Suprapubic skin (tissue), 4 donors: Measurements from ENCODE around the gene EHBP1L1. TPM values are rescaled to one million over a fixed set of nuclear protein-coding genes. Genes with fewer than 3 reads are reported as not detected.

ENCODE experiments used
- DNase-seq, 2 donors: peaks; one replicate each; pipeline ENCODE4 v3.0.0-alpha.2; 2019; ENCODE audit warnings: low spot score in 2 of 2
- H3K27ac ChIP-seq: fragments of 200-600 bp; sonication (generic); one replicate; pipeline ENCODE4 v1.5.1; 2019
- H3K27me3 ChIP-seq: fragments of 200-600 bp; sonication (generic); one replicate; pipeline ENCODE4 v1.5.1; 2019
- H3K36me3 ChIP-seq: fragments of 200-600 bp; sonication (generic); one replicate; pipeline ENCODE4 v1.5.1; 2019
- H3K4me1 ChIP-seq: fragments of 200-600 bp; sonication (generic); one replicate; pipeline ENCODE4 v1.5.1; 2019
- H3K4me3 ChIP-seq: fragments of 200-600 bp; sonication (generic); one replicate; pipeline ENCODE4 v1.5.1; 2019; ENCODE audit warnings: mild to moderate bottlenecking
- H3K9me3 ChIP-seq: fragments of 200-600 bp; sonication (generic); one replicate; pipeline ENCODE4 v1.5.1; 2019
- EP300 ChIP-seq: sonication (generic); formaldehyde crosslinking; IDR thresholded peaks from one replicate; pipeline ENCODE4 v1.6.1; 2017; ENCODE audit warnings: antibody characterized with exemption
- POLR2A ChIP-seq, 2 donors: fragments of 450-650 bp; IDR thresholded peaks; one replicate each; pipeline ENCODE4 v1.6.1; 2017; ENCODE audit warnings: antibody characterized with exemption in 2 of 2, mild to moderate bottlenecking in 2 of 2, moderate library complexity in 2 of 2
- POLR2AphosphoS5 ChIP-seq, 3 donors: sonication (generic); formaldehyde crosslinking; IDR thresholded peaks; one replicate each; pipeline ENCODE4 v1.6.1; 2017; ENCODE audit warnings: antibody characterized with exemption in 3 of 3
- WGBS: methylation state at CpG from one replicate; pipeline ENCODE4 v1.1.5; 2018; 5-methylcytosine and 5-hydroxymethylcytosine counted together
- total RNA-seq, 4 donors: library from RNA; depleted of rRNA; stranded (reverse); fragments of >200 nt; gene quantifications; one replicate each; pipeline ENCODE4 v1.1.0, GENCODE V29; 2016
- TF ChIP-seq, protein P1 (sequence below), 2 donors: fragments of 200-600 bp in 1 of 2; fragments of 450-650 bp in 1 of 2; sonication (generic) in 1 of 2; IDR thresholded peaks; one replicate each; pipeline ENCODE4 v1.5.1; 2016 to 2019; ENCODE audit warnings: antibody characterized with exemption in 2 of 2, mild to moderate bottlenecking in 1 of 2, moderate library complexity in 1 of 2

The EHBP1L1 gene
- total RNA-seq, 4 donors from 2014 or later = 40.3 to 150 (median 56.2) TPM

DNA sequence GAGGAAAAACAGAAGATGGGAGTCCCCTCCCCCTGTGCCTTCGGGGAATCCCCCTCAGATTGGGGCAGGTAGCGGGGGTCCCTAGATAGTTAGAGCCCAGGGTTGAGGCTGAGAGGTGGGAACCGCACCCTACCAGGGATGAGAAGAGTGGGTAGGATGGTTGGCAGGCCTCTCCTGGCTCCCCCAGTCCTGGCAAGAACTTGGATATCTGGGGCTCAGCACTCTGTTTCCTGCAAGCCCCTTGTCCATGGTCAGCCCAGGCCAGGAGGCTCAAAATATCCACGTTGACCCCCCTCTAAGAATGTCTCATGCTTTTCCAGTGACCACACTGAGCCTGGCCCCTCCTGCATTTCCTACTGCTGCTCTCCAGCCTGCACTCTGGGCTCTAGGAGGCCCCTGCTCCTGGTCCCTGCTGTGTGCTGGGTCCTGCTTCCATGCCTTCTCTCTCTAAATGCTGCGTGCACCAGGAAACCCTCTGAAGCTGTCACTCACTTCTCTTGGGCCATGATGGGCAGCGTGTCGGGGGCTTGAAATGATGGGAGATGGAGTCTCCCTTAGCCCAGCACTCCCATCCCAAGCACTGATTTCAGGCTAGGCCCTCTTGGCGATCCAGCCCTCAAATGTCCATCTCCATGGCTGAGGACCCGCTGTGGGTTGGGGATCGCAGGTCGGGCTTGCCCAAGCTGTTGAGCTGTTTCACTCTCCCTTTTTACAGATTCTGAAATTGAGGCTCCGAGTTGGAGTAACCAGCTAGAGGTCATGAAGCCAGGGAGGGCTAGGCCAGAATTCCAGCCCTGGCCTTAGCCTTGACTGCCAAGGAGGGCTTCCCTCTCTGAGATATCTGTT, 36.1 kb downstream of the EHBP1L1 start:
- WGBS = 64% methylated on average over 11 of the region's 12 CpGs
- peak overlapping the region; percentile 83 for H3K4me3 ChIP-seq
- no peaks in the 10 kb centered on the region for H3K9me3 ChIP-seq
- no peaks in the 10 kb centered on the region for H3K27me3 ChIP-seq
- H3K36me3 ChIP-seq = peaks cover 18% of the 10 kb centered on the region
- H3K4me1 ChIP-seq = peaks cover 67% of the 10 kb centered on the region
- DNase-seq = no peak
- no peak for TF ChIP-seq POLR2AphosphoS5 (IDR thresholded peaks at IDR 0.05)
- no peak for TF ChIP-seq EP300
- TF ChIP-seq POLR2A (IDR thresholded peaks at IDR 0.05) = no peak
- TF ChIP-seq, protein P1, sequence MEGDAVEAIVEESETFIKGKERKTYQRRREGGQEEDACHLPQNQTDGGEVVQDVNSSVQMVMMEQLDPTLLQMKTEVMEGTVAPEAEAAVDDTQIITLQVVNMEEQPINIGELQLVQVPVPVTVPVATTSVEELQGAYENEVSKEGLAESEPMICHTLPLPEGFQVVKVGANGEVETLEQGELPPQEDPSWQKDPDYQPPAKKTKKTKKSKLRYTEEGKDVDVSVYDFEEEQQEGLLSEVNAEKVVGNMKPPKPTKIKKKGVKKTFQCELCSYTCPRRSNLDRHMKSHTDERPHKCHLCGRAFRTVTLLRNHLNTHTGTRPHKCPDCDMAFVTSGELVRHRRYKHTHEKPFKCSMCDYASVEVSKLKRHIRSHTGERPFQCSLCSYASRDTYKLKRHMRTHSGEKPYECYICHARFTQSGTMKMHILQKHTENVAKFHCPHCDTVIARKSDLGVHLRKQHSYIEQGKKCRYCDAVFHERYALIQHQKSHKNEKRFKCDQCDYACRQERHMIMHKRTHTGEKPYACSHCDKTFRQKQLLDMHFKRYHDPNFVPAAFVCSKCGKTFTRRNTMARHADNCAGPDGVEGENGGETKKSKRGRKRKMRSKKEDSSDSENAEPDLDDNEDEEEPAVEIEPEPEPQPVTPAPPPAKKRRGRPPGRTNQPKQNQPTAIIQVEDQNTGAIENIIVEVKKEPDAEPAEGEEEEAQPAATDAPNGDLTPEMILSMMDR (IDR thresholded peaks at IDR 0.05) = no peak
- peak overlapping the region; percentile 70 for H3K27ac ChIP-seq

DNA sequence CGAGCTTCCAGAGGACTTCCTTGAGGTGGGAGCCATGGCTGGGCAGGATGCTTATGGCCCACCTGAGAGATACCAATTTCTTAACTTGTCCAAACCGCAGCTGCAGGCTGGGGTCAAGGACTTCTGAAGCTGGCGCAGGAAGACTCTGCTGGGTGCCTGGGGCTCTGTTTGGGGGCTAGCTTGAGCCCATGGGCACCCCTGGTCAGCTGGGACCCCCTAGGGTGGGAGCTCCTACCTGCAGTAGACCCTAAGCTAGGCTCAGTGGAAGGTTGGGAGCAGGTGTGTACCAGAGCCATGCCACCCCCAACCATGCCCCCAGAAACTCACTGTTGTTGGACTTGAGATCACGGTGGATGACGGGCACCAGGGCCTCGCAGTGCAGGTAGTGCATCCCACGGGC, 36.8 kb downstream of the EHBP1L1 start:
- peak overlapping the region; percentile 89 for H3K27ac ChIP-seq
- no peak for DNase-seq
- no peaks in the 10 kb centered on the region for H3K9me3 ChIP-seq
- H3K36me3 ChIP-seq = peaks cover 23% of the 10 kb centered on the region
- H3K4me1 ChIP-seq = peaks cover 67% of the 10 kb centered on the region
- peak overlapping the region; percentile 83 for H3K4me3 ChIP-seq
- H3K27me3 ChIP-seq = no peaks in the 10 kb centered on the region
- no peak for TF ChIP-seq POLR2A (IDR thresholded peaks at IDR 0.05)
- TF ChIP-seq POLR2AphosphoS5 (IDR thresholded peaks at IDR 0.05) = no peak
- TF ChIP-seq EP300 = no peak
- TF ChIP-seq, protein P1 (IDR thresholded peaks at IDR 0.05) = no peak
- 70% methylated on average over 7 of the region's 7 CpGs for WGBS

DNA sequence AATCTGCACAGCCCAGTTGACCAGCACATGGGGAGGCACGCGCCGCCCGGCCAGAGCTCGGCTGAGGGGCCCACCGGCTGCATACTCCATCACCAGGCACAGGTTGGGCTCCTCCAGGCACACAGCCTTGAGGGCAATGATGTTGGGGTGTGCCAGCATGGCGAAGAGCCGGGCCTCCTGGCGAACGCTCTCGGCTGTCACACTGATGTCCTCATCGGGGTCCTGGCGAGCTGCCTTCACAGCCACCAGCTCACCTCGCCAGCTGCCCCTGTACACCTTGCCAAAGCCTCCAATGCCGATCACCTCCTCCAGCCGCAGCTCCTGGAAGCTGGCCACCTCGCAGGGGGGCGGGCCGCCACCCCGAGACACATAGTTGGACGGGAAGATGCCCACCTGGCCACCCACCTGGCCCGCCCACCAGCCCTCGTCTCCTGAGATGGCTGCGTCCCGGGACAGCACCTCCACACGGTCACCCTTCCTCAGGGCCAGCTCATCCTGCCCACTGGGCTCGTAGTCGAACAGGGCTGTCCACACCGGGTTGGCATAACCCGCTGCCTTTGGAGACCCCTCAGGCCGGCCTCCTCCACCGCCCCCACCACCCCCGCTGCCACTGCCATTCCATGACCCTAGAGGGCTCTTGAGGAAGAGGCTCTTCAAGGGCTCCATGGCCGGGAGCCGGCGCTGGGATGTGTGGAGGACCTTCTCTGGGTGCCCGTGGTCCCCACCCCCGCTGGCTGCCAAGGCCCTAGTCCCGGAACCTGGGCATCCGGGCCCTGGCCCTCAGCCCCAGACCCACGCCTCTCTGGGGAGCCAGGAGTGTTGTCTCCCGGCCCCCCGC, 37.5 kb downstream of the EHBP1L1 start:
- 55% methylated on average over 4 of the region's 43 CpGs for WGBS

DNA sequence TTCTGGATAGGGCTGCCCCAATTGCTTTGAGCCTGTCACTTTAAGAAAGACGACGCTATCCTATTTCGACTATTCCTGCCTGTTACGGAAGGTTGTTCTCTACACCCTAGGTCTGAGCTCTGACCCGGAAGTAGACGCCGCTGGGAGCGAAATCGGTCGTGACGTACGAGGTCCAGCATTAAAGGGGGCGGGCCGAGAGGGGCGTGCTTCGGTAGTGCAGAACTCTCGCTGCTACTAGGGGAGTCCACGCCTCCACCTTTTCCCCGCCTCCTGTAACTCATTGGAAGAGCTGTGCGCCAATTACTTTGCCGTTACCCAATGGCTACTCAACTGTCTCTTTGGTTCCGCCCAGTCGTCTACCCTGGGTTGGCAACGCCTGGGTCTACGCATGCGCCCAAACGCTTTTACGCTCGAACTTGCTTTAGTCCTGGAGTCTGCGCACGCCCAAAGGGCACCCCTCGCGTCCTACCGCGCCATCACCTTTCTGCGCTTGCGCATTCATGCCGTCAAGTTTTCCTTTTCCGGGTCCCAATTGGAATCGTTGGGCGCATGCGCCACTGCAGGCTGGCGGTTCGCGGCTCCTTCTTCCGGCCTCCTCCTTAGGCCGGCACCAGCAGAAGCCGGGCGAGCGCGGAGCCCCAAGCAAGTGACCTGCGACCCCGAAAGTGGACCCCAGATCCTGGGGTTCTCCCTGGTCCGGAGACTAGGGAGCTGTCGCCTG, 39.5 kb downstream of the EHBP1L1 start, which contains the start of gene PCNX3:
PCNX3 (plus strand) TSS at position 548 of the 721 bp plus-strand sequence. CDS start 536 bp downstream, outside the sequence.
- peaks cover 42% of the 10 kb centered on the region for H3K36me3 ChIP-seq
- TF ChIP-seq, protein P1 (IDR thresholded peaks at IDR 0.05) = no peak
- TF ChIP-seq POLR2A (IDR thresholded peaks at IDR 0.05) (peak in 1 of 2 donors; percentile 27), POLR2AphosphoS5 (IDR thresholded peaks at IDR 0.05) (peak in 1 of 3 donors; percentile 42), EP300 (no peak)
- under 1% methylated on average over 36 of the region's 55 CpGs for WGBS
- H3K27me3 ChIP-seq = no peaks in the 10 kb centered on the region
- no peaks in the 10 kb centered on the region for H3K9me3 ChIP-seq
- H3K4me1 ChIP-seq = peaks cover 50% of the 10 kb centered on the region
- H3K27ac ChIP-seq = peak within 1 kb of the TSS; percentile 89
- H3K4me3 ChIP-seq = peak within 1 kb of the TSS; percentile 83
- DNase-seq = peak; percentile 100

More for the DNA sequence above, 37.5 kb downstream of the EHBP1L1 start:
- peak overlapping the region; percentile 83 for H3K4me3 ChIP-seq
- H3K27me3 ChIP-seq = no peaks in the 10 kb centered on the region
- H3K36me3 ChIP-seq = peaks cover 23% of the 10 kb centered on the region
- DNase-seq = no peak
- peak overlapping the region; percentile 89 for H3K27ac ChIP-seq
- TF ChIP-seq POLR2A (IDR thresholded peaks at IDR 0.05) (no peak), EP300 (no peak), POLR2AphosphoS5 (IDR thresholded peaks at IDR 0.05) (no peak)
- TF ChIP-seq, protein P1 (IDR thresholded peaks at IDR 0.05) = no peak
- H3K9me3 ChIP-seq = no peaks in the 10 kb centered on the region
- H3K4me1 ChIP-seq = peaks cover 64% of the 10 kb centered on the region
